Ascending aorta (tissue), 2 donors: ENCODE data around the gene NUCB1. TPM values are rescaled to one million over a fixed set of nuclear protein-coding genes. Genes with fewer than 3 reads are reported as not detected.
"Not testable (repeated sequence)": the region's sequence is repeated elsewhere in the genome, so short reads cannot be mapped to it uniquely, and the experiment has no call there.

ENCODE experiments used
- DNase-seq, 2 donors: peaks; one replicate each; pipeline ENCODE4 v3.0.0-alpha.2; 2019; ENCODE audit warnings: low spot score in 2 of 2
- H3K27ac ChIP-seq, 2 donors: fragments of 200-600 bp; sonication (generic); one replicate each; pipeline ENCODE4 v1.5.1; 2016 to 2017; ENCODE audit warnings: mild to moderate bottlenecking in 1 of 2
- H3K27me3 ChIP-seq: fragments of 200-600 bp; sonication (generic); one replicate; pipeline ENCODE4 v1.5.1; 2017
- H3K36me3 ChIP-seq, 2 donors: fragments of 200-600 bp; sonication (generic); one replicate each; pipeline ENCODE4 v1.5.1; 2016
- H3K4me1 ChIP-seq, 2 donors: fragments of 200-600 bp; sonication (generic); one replicate each; pipeline ENCODE4 v1.5.1; 2016 to 2017; ENCODE audit warnings: mild to moderate bottlenecking in 1 of 2
- H3K4me3 ChIP-seq, 2 donors: fragments of 200-600 bp; sonication (generic); one replicate each; pipeline ENCODE4 v1.5.1; 2016 to 2017; ENCODE audit warnings: mild to moderate bottlenecking in 1 of 2
- H3K9me3 ChIP-seq, 2 donors: fragments of 200-600 bp; sonication (generic); one replicate each; pipeline ENCODE4 v1.5.1; 2016
- intact Hi-C: fragments of 100-400 bp; cut with DNase I; formaldehyde crosslinking; loops from one replicate; pipeline ENCODE4 v1.15.1; 2023
- total RNA-seq: library from RNA; depleted of rRNA; stranded (reverse); fragments of >200 nt; gene quantifications from one replicate; pipeline ENCODE4 v1.1.0, GENCODE V29; 2016
- TF ChIP-seq, protein P1 (sequence below), 3 experiments: fragments of 200-600 bp in 2 of 3; fragments of 450-650 bp in 1 of 3; sonication (generic) in 2 of 3; IDR thresholded peaks; one replicate each; pipeline ENCODE4 v1.5.1; 2016 to 2019; ENCODE audit warnings: antibody characterized with exemption in 3 of 3, mild to moderate bottlenecking in 1 of 3, moderate library complexity in 1 of 3

The NUCB1 gene
- total RNA-seq, 1 donor from 2014 or later, result 505 TPM

DNA sequence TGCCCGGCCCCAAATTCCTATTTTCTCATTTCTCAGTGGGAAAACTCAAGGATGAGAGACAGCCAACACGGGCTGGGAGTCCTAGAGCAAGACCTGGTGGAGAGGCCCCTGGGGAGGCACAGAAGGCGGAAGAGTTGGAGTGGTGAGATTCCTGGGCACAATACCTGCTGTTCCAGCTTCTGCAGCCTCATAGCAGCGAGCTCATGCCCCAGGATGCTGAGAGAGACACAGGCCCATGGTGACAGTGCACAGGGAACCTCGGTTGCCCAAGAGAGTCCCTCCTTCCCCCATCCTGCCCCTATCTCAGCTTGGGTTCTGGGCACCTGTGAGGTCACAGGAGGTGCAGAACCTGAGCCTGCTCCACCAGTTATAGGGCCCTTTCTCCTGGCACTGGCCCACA is 2.9 kb upstream of the NUCB1 start:
- peaks cover 0 to 4% of the 10 kb centered on the region in 2 donors for H3K36me3 ChIP-seq
- peaks cover 6 to 19% of the 10 kb centered on the region in 2 donors for H3K4me1 ChIP-seq
- no peak overlapping the region for H3K4me3 ChIP-seq
- no peaks in the 10 kb centered on the region for H3K9me3 ChIP-seq
- H3K27ac ChIP-seq, result peak overlapping the region in 1 of 2 donors; percentile 48
- DNase-seq, result no peak
- TF ChIP-seq, protein P1, sequence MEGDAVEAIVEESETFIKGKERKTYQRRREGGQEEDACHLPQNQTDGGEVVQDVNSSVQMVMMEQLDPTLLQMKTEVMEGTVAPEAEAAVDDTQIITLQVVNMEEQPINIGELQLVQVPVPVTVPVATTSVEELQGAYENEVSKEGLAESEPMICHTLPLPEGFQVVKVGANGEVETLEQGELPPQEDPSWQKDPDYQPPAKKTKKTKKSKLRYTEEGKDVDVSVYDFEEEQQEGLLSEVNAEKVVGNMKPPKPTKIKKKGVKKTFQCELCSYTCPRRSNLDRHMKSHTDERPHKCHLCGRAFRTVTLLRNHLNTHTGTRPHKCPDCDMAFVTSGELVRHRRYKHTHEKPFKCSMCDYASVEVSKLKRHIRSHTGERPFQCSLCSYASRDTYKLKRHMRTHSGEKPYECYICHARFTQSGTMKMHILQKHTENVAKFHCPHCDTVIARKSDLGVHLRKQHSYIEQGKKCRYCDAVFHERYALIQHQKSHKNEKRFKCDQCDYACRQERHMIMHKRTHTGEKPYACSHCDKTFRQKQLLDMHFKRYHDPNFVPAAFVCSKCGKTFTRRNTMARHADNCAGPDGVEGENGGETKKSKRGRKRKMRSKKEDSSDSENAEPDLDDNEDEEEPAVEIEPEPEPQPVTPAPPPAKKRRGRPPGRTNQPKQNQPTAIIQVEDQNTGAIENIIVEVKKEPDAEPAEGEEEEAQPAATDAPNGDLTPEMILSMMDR (IDR thresholded peaks at IDR 0.05), result no peak
- intact Hi-C loops, result no loop called here
- no peaks in the 10 kb centered on the region for H3K27me3 ChIP-seq

DNA sequence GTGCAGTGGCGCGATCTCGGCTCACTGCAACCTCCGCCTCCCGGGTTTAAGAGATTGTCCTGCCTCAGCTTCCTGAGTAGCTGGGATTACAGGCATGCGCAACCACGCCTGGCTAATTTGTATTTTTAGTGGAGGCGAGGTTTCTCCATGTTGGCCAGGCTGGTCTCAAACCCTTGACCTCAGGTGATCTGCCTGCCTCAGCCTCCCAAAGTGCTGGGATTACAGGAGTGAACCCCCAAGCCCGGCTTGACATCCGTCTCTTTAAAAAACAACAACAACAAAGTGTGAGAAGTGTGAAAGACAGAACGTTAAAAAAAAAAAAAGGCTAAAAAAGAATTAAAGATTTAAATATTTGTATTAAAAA is 744 bp upstream of the NUCB1 start:
- intact Hi-C loops, H3K9me3 ChIP-seq, H3K36me3 ChIP-seq, DNase-seq, H3K27me3 ChIP-seq: not testable (repeated sequence)
- peaks cover 6 to 28% of the 10 kb centered on the region in 2 donors for H3K4me1 ChIP-seq
- H3K27ac ChIP-seq, result peak overlapping the region; percentile 94 to 96
- peak overlapping the region in 1 of 2 donors; percentile 91 for H3K4me3 ChIP-seq

DNA sequence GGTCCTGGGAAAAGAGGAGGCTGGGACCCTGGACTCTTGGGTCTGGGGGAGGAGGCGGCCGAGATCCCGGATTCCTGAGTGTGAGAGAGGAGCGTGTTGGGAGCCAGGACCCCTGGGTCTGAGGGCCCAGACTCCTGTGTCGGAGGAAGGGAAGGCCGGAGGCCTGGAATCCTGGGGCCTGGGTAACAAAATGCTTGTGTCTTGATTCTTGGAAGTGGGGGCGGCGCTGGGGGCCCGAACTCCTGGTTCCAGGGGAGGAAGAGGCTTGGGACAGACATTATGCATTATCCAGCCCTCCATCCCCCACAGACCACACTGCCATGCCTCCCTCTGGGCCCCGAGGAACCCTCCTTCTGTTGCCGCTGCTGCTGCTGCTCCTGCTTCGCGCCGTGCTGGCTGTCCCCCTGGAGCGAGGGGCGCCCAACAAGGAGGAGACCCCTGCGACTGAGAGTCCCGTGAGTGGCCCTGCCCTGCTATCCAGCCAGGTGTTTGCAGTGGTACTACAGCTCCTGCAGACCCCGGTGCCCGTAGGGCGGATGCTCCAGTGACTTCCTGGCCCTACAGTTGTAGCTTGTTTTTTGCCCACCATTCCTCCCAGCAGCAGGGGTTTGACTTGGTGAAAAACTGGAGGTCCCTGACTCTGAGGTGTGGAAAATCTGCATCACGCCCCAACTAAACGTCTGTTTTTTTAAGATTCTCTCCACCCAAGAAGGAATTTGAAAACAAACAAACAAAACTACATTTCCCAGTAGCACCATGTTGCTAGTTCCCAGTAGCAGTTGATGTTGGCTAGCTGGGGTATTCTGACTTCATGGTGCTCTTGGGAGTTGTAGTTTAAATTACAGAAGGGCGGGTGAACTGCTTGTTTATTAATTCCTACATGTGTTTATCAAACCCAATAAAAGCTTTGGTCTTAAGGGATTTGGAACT is 630 bp downstream of the NUCB1 start:
- peak overlapping the region; percentile 75 to 91 for H3K4me3 ChIP-seq
- intact Hi-C loops, result loop anchor here (1.0 kb wide), 6 partner anchors 22 to 93 kb away; partner anchors contain the start of genes BAX, FTL, GYS1 and PPP1R15A
- peak overlapping the region; percentile 94 to 96 for H3K27ac ChIP-seq
- TF ChIP-seq, protein P1 (IDR thresholded peaks at IDR 0.05), result no peak
- no peaks in the 10 kb centered on the region for H3K9me3 ChIP-seq
- H3K36me3 ChIP-seq, result peaks cover 19 to 24% of the 10 kb centered on the region in 2 donors
- H3K4me1 ChIP-seq, result peaks cover 6 to 28% of the 10 kb centered on the region in 2 donors
- DNase-seq, result no peak
- no peaks in the 10 kb centered on the region for H3K27me3 ChIP-seq

DNA sequence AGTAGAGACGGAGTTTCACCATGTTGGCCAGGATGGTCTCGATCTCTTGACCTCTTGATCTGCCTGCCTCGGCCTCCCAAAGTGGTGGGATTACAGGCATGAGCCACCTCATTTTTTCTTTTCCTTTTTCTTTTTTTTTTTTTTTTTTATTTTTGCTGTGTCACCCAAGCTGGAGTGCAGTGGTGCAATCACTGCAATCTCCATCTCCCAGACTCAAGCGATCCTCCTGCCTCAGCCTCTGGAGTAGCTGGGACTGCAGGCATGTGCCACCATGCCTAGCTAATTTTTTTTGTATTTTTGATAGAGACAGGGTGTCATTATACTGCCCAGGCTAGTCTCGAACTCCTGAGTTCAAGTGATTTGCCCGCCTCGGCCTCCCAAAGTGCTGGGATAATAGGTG is 2.2 kb downstream of the NUCB1 start:
- H3K27me3 ChIP-seq, DNase-seq, H3K9me3 ChIP-seq, intact Hi-C loops, H3K27ac ChIP-seq: not testable (repeated sequence)
- Histone ChIP-seq H3K4me1 (peaks cover 6 to 28% of the 10 kb centered on the region in 2 donors), H3K36me3 (peaks cover 34 to 37% of the 10 kb centered on the region in 2 donors), H3K4me3 (peak overlapping the region in 1 of 2 donors; percentile 12)

DNA sequence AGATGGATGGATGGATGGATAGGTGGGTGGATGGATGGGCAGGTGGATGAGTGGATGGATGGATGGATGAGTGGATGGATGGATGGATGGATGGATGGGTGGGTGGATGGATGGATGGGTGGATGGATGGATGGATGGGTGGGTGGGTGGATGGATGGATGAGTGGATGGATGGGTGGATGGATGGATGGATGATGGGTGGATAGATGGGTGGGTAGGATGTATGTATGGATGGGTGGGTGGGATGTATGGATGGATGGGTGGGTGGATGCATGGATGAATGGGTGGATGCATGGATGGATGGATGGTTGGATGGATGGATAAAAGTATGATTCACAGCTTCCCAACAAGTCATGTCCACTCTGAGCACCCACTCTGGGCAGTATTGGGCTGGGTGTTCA is 3.7 kb downstream of the NUCB1 start:
- Histone ChIP-seq H3K36me3 (peaks cover 43 to 50% of the 10 kb centered on the region in 2 donors), H3K4me1 (peaks cover 6 to 28% of the 10 kb centered on the region in 2 donors)
- H3K27me3 ChIP-seq, H3K9me3 ChIP-seq, intact Hi-C loops, H3K27ac ChIP-seq, H3K4me3 ChIP-seq, DNase-seq: not testable (repeated sequence)

DNA sequence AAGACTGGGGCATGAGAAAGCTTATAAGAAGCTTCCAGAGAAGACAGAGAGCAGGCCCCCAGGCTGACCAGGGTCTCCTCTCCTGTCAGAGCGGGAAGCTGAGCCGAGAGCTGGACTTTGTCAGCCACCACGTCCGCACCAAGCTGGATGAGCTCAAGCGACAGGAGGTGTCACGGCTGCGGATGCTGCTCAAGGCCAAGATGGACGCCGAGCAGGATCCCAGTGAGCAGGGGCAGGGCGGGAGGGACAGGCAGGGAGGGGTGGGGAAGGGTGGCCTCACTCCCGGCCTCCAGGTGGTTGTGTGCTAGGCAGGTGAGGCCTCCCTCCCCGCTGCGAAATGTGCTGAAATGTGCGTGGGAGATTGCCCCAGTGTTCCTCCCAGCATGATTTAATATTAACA is 5.6 kb downstream of the NUCB1 start:
- no peak for DNase-seq
- intact Hi-C loops, result no loop called here
- Histone ChIP-seq H3K36me3 (peaks cover 62 to 69% of the 10 kb centered on the region in 2 donors), H3K27ac (no peak overlapping the region), H3K4me1 (peaks cover 6 to 24% of the 10 kb centered on the region in 2 donors), H3K9me3 (no peaks in the 10 kb centered on the region), H3K4me3 (no peak overlapping the region), H3K27me3 (no peaks in the 10 kb centered on the region)
- TF ChIP-seq, protein P1 (IDR thresholded peaks at IDR 0.05), result no peak

DNA sequence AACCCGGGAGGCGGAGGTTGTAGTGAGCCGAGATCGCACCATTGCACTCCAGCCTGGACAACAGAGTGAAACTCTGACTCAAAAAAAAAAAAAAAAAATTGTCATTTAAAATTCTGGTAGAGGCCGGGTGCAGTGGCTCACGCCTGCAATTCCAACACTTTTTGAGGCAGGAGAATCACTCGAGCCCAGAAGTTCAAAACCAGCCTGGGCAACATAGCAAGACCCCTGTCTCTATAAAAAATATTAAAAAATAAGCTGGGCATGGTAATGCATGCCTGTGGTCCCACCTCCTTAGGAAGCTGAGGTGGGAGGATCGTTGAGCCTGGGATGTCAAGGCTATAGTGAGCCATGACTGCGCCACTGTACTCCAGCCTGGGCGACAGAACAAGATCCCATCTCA is 6.2 kb downstream of the NUCB1 start:
- H3K4me3 ChIP-seq, result no peak overlapping the region
- TF ChIP-seq, protein P1 (IDR thresholded peaks at IDR 0.05), result no peak

More for the DNA sequence above, 6.2 kb downstream of the NUCB1 start:
- Histone ChIP-seq H3K9me3 (no peaks in the 10 kb centered on the region), H3K36me3 (peaks cover 68 to 75% of the 10 kb centered on the region in 2 donors), H3K27ac (no peak overlapping the region), H3K27me3 (no peaks in the 10 kb centered on the region), H3K4me1 (peaks cover 6 to 17% of the 10 kb centered on the region in 2 donors)
- DNase-seq, result no peak
- intact Hi-C loops, result no loop called here
